Esophagus squamous epithelium (tissue), 4 donors: ENCODE measurements around the gene GPNMB.

Source experiments
- CTCF ChIP-seq, 6 experiments: fragments of 450-650 bp in 4 of 6; fragments of 200-600 bp in 2 of 6; sonication (generic) in 2 of 6; IDR thresholded peaks; one replicate each; pipeline ENCODE4 v1.5.1; 2016 to 2019; ENCODE audit warnings: antibody characterized with exemption in 6 of 6, mild to moderate bottlenecking in 4 of 6, moderate library complexity in 4 of 6
- POLR2A ChIP-seq, 4 donors: fragments of 450-650 bp; IDR thresholded peaks; one replicate each; pipeline ENCODE4 v1.6.1; 2017; ENCODE audit warnings: antibody characterized with exemption in 4 of 4, mild to moderate bottlenecking in 4 of 4, moderate library complexity in 3 of 4

- no peak for TF ChIP-seq CTCF (IDR thresholded peaks at IDR 0.05)
- TF ChIP-seq POLR2A (IDR thresholded peaks at IDR 0.05), result no peak
These were observed 34.2 kb upstream of the GPNMB start for GRCh38 chr7:23212395-23212794.
